ENCODE data around the gene MIPOL1. TPM values are rescaled to one million over a fixed set of nuclear protein-coding genes. Genes with fewer than 3 reads are reported as not detected.
"Not testable (repeated sequence)": the region's sequence is repeated elsewhere in the genome, so short reads cannot be mapped to it uniquely, and the experiment has no call there.

MIPOL1 gene
- total and polyA plus RNA-seq, 9 donors = 5.0 to 29.5 (median 20.5) TPM

DNA sequence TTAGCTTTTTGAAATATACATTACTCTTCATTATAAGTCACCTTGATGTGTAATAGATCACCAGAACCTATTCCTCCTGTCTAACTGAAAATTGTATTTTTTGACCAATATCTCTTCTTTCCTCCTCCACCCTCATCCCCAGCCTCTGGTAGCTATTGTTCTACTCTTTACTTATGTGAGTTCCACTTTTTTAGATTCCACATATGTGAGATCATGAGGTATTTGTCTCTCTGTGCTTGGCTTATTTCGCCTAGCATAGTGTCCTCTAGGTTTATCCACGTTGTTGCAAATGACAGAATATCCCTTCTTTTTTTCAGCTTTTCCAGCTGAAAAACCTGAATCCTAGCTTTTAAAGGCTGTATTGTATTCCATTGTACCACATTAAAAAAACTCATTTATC, 82.1 kb downstream of the MIPOL1 start:
- 92 to 99% (median 97%) methylated on average over 2 of the region's 2 CpGs for WGBS, 3 donors
- Histone ChIP-seq H3K4me1 (ENCODE audit: insufficient read depth) (no peaks in the 10 kb centered on the region), H3K27ac (no peak overlapping the region), H3K9me3 (no peaks in the 10 kb centered on the region), H3K36me3 (no peaks in the 10 kb centered on the region), H3K4me3 (no peak overlapping the region), H3K27me3 (no peaks in the 10 kb centered on the region)
- TF ChIP-seq CTCF (IDR thresholded peaks at IDR 0.05) = no peak
- no peak for TF ChIP-seq EP300 (IDR thresholded peaks at IDR 0.05)
- no peak for TF ChIP-seq POLR2A (IDR thresholded peaks at IDR 0.05)
- intact Hi-C loops (cut with DNase I) = no loop called here
- DNase-seq = no peak

DNA sequence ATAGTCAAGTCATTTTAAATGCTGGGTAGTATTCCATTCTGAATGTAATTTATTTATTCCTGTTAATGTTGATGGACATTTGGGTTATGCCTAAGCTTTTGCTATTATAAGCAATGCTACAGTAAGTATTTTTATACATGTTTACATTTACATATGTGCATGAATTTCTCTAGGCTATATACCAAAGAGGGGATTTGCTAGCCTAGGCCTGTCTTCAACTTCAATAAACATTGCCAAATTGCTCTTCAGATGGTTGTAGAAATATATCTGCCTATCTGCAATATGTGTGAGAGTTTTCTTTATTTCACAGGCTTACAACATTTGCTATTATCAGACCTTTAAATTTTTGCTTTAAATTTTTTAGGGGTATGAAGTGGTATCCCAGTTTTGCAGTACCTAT, 87.0 kb downstream of the MIPOL1 start:
- TF ChIP-seq CTCF (IDR thresholded peaks at IDR 0.05) (no peak), EP300 (IDR thresholded peaks at IDR 0.05) (no peak), POLR2A (IDR thresholded peaks at IDR 0.05) (no peak)
- Histone ChIP-seq H3K36me3 (no peaks in the 10 kb centered on the region), H3K4me1 (ENCODE audit: insufficient read depth) (no peaks in the 10 kb centered on the region), H3K4me3 (no peak overlapping the region), H3K9me3 (no peaks in the 10 kb centered on the region), H3K27ac (no peak overlapping the region), H3K27me3 (no peaks in the 10 kb centered on the region)
- DNase-seq = no peak
- intact Hi-C loops (cut with DNase I) = no loop called here

DNA sequence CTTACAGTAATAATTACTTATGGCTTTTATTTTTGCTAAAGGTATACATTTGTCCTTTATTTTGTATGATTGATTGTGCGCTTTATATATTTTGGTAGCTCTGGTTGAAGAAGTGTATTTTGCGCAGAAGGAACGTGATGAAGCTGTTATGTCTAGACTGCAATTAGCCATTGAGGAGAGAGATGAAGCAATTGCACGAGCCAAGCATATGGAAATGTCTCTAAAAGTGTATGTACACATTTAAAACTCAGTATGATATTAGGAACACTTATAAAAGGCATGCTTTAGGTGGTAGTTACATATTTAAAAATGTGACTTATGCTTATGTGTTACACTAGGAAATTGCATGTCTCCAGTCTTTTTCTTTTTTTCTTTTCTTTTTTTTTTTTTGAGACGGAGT, 87.5 kb downstream of the MIPOL1 start:
- H3K27ac ChIP-seq = no peak overlapping the region
- no peaks in the 10 kb centered on the region for H3K27me3 ChIP-seq
- intact Hi-C loops (cut with DNase I) = no loop called here
- WGBS, 3 donors = 92 to 95% (median 93%) methylated on average over 5 of the region's 5 CpGs
- H3K9me3 ChIP-seq = no peaks in the 10 kb centered on the region
- no peak overlapping the region for H3K4me3 ChIP-seq
- H3K36me3 ChIP-seq = no peaks in the 10 kb centered on the region
- TF ChIP-seq EP300 (IDR thresholded peaks at IDR 0.05) (no peak), CTCF (IDR thresholded peaks at IDR 0.05) (no peak), POLR2A (IDR thresholded peaks at IDR 0.05) (no peak)
- H3K4me1 ChIP-seq (ENCODE audit: insufficient read depth) = no peaks in the 10 kb centered on the region
- no peak for DNase-seq

DNA sequence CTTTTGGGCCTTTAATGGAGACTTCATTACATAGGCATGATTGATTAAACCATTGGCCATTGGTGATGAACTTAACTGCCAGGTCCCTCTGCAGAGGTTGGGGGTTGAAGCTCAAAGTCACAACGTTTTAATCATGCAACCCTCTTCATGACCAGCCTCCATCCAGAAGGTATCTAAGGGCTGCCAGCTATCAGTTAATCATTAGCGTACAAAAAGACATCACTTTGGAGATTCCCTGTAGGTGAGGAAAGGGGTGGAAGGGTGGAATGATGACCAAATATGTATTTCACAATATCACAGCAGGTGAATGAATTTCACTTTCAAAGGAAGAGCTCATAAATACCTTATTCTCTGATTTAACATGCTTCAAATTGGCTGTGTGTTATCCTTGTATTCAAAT, 92.0 kb downstream of the MIPOL1 start:
- no peak for DNase-seq
- Histone ChIP-seq H3K4me1 (ENCODE audit: insufficient read depth) (no peaks in the 10 kb centered on the region), H3K27ac (no peak overlapping the region), H3K4me3 (no peak overlapping the region), H3K36me3 (no peaks in the 10 kb centered on the region), H3K9me3 (peaks cover 0 to 4% of the 10 kb centered on the region in 2 donors), H3K27me3 (no peaks in the 10 kb centered on the region)
- TF ChIP-seq CTCF (IDR thresholded peaks at IDR 0.05) = no peak
- no peak for TF ChIP-seq EP300 (IDR thresholded peaks at IDR 0.05)
- no peak for TF ChIP-seq POLR2A (IDR thresholded peaks at IDR 0.05)
- intact Hi-C loops (cut with DNase I) = no loop called here
- 56 to 61% (median 59%) methylated on average over 2 of the region's 2 CpGs for WGBS, 3 donors

DNA sequence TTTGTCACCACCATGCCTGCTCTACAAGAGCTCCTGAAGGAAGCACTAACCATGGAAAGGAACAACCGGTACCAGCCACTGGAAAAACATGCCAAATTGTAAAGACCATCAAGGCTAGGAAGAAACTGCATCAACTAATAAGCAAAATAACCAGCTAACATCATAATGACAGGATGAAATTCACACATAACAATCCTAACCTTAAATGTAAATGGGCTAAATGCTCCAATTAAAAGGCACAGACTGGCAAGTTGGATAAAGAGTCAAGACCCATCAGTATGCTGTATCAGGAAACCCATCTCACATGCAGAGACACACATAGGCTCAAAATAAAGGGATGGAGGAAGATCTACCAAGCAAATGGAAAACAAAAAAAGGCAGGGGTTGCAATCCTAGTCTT, 97.5 kb downstream of the MIPOL1 start:
- H3K4me3 ChIP-seq; H3K4me1 ChIP-seq (ENCODE audit: insufficient read depth); intact Hi-C loops (cut with DNase I); H3K27ac ChIP-seq; H3K36me3 ChIP-seq; H3K9me3 ChIP-seq; DNase-seq; H3K27me3 ChIP-seq: not testable (repeated sequence)
- 98 to 100% (median 100%) methylated on average over 1 of the region's 1 CpG for WGBS, 3 donors

Data from ovary (tissue), 9 donors.